Stimulated activated CD8-positive, alpha-beta memory T cell treated with anti-CD3 and anti-CD28 coated beads, Interleukin-7, amount 100 ng/mL, for 1 hour (primary cell): ENCODE results near the gene MYH13.

Source experiments
- DNase-seq, 2 donors: peaks; one replicate each; pipeline ENCODE4 v3.0.0-alpha.2; 2020; ENCODE audit warnings: low read depth in 2 of 2

MYH13 gene

DNA sequence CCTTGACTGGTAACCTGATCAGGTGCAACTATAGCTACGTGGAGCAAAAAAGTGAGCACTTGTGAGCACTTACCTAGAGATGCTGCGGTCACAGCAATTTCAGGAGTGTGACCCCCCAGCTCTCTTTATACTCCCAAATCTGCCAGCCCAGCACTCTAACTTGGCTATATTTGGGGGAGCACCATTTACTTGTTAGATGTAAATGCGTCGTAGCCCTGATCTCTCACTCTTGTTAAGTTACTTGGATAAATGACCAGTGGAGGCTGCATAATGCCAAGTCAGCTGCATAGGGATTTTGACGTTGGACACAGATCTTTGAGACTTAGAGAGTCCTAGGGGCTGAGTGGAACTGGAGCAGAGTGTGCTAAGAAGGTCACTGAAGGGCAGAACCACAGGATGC is at the start of gene MYH13:
Gene MYH13, minus strand, starts transcription at position 101 of the 400 bp plus-strand sequence. CDS start 8,476 bp downstream, outside the sequence.
- DNase-seq: no peak

DNA sequence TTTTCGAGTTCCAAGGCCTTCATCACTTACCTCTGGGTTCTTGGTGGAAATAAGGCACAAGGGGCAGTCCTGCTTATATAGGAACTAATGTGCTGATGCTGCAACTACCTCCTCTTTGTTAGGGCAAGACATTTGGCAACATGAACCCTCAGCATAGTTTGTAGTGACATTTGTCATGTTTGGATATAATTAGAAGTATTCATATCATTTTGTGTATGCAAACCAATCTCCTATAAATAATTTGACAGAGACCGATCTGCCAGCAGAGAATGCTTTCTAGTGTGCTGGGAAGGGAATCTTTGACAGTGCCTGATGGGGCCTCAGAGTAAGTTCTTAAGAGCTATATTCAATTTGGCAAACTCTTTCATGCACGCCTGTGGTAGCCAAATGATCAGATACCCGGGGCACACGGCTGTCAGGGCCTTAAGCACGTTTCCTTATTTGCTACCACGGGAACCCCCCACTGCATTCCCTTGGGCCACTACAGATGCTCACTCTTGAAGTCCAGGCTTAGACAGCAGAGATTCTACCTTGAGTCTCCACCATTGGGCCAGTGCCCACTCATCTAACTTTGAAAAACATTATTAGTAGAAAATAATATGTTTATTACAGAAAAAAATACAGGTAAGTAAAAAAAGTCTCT is 49.2 kb upstream of the MYH13 start, which contains the start of gene MYH8:
Gene MYH8, minus strand, starts transcription at position 51 of the 643 bp plus-strand sequence. CDS start 1,723 bp downstream, outside the sequence.
- DNase-seq: no peak

DNA sequence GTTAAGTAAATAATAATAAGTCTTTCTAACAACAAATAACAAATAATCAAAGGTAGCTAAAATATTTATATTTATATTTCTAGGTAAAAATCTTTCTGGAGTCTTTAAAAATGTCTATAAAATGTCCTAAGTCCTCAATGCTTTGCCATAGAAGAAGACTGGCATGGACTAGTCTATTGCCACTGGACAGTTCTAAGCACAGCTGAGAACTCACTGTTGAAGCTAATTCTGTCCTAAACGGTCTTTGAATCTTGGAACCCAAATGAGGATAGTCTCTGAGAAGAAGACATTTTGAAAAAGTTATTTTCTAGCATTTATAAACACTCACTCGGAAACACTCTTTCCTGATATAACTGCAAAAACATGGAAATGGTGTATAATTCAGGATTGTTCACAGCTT is 48.4 kb upstream of the MYH13 start:
- DNase-seq: no peak

DNA sequence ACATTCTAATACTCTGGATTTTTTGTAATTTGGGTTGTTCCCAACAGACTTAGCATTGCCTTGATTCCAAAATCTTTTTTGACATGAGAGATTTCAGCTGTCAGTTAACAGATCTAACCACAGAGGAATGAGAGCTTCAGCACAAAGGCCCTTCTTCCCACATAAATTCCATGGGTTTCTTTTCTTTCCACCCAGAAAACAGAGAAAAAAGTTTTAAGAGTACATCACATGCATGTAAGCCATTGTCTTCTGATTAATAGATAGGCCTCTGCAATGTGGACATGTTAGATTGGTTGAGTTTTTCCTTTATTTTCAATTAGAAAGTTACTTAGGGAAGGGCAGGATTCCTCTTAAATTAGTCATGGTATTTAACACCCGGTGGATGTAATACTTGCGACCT is 48.0 kb upstream of the MYH13 start:
- no peak for DNase-seq

DNA sequence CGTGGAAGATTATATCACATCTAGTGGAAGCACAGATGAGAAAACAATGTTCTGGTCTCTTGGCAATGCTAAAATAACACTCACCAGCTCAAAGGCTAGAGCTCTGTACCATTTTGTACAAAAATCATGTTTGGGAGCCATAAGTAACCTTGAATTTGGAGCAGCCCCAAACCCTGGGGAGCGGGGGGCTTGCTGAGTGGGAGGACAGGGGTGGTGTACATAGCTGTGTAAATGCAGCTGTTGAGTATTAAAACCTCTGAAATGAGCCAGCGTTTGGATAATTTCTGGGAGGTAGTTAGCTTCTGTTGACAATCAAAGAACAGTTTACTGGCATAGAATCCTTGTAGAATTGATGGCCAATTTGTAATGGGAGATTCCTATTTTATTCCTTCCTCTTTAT is 44.6 kb upstream of the MYH13 start:
- DNase-seq: no peak

DNA sequence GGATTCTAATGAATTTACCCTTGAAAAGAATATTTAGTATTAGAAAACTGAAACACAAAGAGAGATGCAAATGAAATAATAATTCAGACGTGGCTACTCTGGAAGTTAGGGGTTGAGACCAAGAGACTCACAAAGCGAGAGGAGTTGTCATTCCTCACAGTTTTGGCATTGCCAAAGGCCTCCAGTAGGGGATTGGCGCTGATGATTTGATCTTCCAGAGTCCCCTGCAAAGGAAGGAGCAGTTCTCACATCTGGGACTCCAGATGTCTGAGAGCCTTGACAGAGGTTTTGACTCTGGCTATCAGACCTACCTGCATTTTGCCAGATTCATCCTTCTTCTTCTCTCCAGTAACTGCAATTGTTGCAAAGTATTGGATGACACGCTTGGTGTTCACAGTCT is 42.4 kb upstream of the MYH13 start:
- DNase-seq: no peak

DNA sequence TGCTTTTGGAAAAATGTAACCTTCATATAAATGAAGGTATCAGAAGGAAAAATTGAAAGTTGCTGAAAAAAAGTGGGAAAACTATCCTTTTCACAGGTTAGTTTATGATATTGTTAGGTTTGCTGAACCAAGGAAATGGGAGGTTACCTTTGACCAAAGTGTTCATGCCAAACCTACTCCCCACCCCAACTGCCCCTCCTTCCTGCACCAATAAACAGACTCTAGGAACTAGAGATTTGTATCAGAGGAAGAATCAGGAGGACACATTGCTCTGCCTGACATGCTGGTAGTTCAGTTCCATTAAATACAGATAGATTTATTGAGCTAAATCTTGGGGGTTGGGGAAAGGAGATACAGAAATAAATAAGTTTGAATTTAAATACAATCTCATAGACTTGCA is 30.8 kb upstream of the MYH13 start:
- no peak for DNase-seq

DNA sequence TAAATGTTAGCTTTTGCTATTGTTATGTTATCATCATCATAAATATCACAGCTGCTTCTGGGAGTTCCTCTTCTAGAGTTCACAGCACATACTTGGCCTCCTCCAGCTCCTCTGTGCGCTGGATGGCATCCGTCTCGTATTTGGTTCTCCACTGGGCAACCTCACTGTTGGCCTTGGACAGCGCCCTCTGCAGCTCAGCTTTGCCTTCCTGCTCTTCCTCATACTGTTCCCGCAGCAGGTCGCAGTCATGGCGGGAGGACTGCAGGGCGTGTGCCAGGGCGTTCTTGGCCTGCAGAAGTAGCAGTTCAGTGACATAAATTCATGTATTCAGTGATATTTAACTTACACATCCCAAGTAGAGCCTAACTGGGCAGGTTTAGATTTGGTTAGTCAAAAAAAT is 25.5 kb upstream of the MYH13 start:
- no peak for DNase-seq

DNA sequence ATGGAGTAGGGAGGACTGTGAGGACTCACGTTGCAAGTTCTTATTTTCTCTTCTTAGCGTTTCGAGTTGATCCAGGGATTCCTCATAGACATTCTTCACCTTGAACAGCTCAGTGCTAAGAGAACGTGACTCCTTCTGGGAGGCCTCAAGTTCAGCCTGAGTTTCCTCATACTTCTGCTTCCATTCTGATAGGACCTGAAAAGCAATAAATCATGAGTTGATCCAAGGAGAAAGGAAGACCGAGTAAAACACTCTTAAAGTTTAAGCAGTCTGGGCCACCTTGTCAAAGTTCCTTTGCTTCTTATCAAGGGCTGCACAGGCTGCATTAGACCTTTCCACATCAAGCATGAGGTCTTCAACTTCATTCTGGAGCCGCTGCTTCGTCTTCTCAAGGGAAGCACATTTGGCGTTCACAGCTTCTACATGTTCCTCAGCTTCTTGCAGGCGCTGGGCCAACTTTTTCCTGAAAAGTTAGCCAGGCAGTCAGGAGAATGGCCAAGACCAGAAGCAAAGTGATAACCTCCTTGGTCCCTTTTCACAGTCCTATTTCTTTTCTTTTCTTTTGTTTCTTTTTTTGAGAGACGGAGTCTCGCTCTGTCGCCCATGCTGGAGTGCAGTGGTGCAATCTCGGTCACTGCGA is 23.8 kb upstream of the MYH13 start:
- DNase-seq: no peak

DNA sequence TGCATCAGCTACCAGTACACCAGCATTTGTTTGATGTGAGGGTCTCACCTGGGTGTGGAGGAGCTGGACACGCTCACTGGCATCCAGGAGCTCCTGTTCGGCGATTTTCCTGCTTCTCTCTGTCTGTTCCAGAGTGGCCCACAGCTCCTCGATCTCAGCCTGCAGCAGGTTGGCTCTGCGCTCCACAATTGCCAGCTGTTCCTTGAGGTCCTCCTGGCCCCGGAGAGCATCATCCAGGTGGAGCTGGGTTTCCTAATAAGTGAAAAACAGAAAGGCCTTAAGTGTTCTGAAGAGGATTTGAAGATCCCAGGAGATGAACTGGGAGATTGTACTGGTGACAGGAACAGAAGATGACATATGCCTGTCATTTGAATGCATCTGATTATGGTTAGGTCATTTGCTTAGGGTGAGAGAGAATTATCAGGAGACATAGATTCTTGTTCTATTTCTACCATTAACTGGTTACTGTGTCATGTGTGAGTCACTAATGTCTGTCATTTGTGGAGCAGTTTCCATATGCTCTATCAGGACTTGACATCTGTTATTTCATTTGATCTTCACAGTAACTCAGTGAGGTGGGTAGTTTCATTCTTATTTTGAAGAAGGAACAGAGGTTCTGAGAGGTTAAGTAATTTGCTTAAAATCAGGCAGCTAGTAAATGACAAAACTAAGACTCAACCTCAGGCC is 21.5 kb upstream of the MYH13 start:
- DNase-seq: no peak

DNA sequence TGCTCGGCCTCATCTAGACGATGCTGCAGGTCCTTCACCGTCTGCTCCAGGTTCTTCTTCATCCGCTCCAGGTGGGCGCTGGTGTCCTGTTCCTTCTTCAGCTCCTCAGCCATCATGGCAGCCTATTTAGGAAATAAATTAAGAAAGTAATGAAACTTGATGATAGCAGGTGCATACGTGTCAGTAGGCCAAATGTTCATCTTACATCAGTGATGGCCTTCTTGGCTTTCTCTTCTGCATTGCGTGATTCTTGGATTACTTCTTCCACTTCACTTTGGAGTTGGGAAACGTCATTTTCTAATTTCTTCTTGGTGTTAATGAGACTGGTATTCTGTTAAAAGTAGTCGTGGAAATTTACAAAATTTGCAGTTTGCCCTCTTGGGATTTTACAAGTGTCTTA is 20.1 kb upstream of the MYH13 start:
- DNase-seq: no peak

DNA sequence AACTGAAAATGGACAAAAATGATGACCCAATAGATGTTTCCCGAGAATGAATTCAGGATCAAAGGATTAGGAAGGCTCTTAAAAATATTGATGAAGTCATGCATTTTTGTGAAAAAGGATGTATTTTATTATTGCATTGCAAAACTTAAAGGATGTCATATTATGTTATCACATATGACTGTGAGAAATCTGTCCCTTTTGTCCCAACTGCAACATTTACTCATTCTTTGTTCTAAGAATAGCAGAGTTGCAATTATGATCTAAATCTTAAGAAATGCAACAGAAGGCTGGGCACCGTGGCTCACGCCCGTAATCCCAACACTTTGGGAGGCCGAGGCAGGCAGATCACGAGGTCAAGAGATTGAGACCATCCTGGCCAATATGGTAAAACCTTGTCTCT is 13.1 kb upstream of the MYH13 start:
- no peak for DNase-seq

DNA sequence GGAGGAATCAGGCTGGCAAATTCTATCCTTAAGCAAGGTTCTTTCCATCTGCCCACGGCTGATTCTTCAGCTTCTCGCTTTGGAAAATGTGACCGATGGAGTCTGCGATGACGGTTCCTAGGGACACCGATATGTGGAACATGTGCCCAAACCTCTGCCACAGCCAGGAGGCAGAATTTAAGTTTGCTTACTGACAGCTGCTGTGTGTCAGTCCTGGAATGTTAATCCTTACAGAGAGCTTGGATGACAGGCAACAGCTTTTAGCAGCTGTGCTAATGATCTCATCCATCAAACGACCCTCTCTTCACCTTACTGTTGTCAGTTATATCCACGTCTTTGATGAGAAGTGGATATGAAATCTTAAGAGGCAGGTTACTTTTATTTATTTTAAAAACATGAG is 11.4 kb upstream of the MYH13 start:
- DNase-seq: no peak

DNA sequence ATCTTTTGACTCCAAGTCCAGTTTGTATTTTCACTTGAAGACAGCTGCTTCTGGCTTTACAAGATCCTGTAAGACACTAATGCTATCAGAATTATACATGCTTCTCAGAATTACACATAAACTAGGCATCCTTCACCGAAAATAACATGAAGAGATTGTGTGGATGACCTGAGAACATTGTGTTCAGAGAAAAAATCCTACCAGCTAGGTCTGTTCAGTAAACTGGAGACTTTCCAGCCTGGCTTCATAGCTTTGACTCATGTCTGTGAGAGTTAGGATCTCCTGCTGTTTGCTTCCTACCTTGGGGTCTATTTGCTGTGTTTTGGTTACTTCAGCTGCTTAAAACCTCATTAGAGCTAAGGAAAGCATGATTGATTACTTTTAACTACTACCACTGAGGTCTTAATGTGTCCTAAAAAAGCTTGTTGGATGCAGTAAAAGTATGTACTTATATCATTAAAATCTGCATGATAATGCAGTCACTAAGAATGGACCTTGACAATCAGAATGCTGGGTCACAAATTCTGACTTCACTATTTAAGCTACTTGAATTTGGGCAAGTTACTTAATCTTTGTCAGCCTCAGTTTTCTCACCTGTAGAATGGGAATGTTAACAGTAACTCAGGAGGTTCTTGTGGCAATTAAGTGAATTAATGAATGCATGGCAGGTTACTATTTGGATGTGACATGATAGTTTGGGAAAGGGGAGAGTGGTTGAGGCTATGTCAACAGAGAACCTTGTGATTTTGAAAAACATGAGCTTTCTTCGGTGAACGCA is 8.0 kb upstream of the MYH13 start:
- DNase-seq: no peak

DNA sequence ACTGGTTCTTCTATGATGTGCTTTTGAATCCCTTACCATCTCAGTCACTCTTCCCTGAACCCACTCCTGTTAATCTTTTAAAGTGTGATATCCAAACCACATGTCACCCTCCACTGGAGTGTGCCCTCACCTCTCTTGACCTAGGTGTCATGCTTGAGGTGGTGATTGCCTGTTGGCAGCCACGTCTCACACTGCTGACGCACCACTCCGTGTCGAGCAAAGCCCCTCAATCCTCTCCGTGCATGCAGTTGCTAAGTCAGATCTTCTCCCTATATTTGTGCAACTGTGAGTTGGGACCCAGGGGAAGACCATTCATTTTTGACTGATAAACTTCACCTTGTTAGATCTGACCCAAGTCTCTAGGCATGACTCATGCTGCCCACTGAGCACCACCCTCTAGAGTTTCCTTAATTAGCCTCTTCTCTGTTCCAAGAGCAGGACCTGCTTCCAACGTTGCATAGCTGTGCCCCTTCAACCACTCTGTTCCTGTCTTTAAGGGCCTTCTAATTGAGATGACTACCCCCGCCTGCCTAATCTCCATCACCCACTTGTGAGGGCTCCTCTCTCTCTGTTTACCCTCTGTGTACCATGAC is 2.7 kb downstream of the MYH13 start:
- no peak for DNase-seq

DNA sequence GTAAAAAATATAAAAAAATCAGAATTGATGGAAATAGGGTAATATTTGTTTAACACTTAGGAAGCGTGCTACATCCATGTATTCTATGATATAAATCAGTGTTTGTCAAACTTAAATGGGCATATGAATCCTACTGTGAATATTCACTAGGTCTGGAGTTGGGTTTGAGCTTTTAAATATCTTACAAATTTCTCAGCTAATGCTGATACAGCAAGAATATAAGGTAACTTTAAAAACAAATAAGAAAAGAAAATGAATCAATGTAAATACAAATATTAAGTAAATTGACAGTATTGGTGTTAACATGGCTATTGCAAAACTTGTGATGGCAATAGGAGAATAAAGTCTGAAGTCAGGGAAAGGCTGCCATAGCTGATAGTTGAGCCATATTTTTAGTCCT is 3.6 kb downstream of the MYH13 start:
- DNase-seq: no peak

DNA sequence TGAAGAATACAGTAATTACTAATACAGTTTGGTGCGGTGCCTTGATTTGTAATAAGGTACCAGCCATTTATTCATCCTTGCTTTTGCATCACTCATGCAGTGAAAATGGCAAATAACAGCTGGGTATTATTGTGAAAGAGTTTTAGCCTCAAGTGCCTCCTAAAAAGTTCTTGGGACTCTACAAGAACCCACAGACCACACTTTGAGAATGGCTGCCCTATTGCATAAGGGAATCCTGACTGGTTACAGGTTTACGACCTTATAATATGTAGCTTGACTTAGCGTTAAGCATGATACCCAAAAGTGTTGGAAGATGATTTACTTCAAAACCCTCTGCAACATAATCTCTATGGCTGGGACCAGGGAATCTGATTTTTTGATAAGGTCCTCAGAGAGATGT is 4.2 kb downstream of the MYH13 start:
- DNase-seq: no peak

DNA sequence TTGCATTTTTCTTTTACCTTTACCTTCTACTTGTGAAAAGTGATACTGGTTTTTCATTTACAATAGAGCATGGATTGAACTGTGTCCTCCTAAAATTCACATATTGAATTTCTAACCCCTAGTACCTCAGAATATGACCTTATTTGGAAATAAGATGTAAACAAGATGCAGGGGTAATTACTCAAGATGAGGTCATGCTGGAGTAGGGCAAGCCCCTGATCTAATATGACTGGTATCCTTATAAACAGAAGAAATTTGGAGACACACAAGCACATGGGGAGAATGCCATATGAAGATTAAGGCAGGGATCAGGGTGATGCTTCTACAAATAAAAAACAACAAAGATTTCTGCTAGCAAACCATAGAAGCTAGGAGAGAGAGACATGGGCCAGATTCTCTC is 12.2 kb downstream of the MYH13 start:
- no peak for DNase-seq

DNA sequence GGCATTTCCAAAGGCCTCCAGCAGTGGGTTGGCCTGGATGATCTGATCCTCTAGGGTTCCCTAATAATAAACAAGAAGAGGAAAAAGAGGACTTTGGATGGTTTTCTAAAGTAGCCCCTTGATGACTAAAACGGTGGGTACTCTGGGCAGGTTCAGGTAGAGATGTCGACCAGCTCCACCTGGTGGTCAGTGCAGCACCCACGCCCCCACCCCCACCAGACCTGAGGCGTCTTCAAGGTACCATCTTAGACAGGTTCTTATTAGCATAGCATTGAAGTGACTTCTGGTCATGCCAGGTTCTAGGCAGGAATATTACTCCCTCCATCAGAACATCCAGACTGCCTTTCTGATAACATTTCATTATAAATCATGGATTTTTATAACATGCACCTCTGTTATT is 15.0 kb downstream of the MYH13 start:
- DNase-seq: peak in 1 of 2 donors; percentile 5

DNA sequence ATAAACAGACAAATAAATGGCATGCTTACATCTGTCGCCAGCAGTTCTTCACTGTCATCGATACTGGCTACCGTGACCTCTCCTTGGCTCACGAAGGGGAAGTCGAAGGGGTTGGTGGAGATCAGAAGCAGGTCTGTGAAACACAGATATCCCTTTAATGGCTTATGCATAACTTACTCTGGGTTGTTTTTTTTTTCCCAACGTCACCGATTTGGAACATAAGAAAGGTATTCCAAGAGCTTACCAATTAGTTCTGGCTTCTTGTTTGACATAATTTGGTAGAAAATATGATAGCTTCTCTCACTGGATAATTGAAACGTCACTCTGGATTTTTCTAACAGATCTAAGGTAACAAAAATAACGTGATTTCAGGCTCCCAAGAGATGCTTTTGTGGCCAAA is 18.2 kb downstream of the MYH13 start:
- DNase-seq: no peak

DNA sequence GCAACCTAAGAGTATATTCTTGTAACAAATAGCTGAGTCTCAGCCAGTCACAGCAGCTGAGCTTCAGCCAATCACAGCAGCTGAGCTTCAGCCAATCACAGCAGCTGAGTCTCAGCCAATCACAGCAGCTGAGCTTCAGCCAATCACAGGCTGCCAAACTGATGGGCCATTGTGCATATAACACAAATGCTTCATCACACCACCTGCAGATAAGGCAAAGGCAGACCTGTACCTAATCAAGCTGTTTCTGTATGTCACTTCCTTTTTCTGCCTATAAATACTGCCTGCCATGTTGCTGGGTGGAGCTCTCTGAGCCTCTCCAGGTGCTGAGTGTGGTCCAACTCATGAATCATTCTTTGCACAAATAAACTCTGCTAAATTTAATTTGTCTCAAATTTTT is 19.9 kb downstream of the MYH13 start:
- DNase-seq: no peak

DNA sequence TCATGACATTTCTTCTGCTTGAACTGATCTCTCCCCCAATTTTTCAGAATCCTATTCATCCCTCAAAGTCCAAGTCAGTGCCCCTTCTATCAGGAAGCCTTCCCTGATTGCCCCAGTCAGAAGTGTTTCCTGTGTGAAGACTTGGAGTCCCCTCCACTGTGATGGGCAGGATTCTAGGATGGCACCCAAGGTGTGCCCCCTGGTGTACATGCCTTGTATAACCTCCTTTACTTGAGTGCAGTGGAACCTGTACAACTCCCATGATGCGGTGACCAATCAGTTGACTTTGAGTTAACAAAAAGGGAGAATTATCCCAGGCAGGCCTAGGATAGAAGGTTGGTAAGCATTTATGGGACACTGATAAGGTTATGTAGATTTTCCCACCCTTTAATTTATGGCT is 23.4 kb downstream of the MYH13 start:
- DNase-seq: no peak
